GM23248 (cell line): ENCODE data around the gene CDC42EP5.

Experiments used
- EZH2 ChIP-seq: fragments of 200-600 bp; sonication (generic); IDR thresholded peaks from 2 replicates; pipeline ENCODE4 v1.6.1; 2018; ENCODE audit warnings: antibody characterized with exemption, mild to moderate bottlenecking; ENCODE audit not compliant: insufficient read depth, poor library complexity, severe bottlenecking
- EZH2phosphoT487 ChIP-seq: fragments of 200-600 bp; sonication (generic); IDR thresholded peaks from 2 replicates; pipeline ENCODE4 v1.6.1; 2018; ENCODE audit warnings: antibody characterized with exemption, moderate library complexity, mild to moderate bottlenecking, low read depth; ENCODE audit not compliant: insufficient read depth

DNA sequence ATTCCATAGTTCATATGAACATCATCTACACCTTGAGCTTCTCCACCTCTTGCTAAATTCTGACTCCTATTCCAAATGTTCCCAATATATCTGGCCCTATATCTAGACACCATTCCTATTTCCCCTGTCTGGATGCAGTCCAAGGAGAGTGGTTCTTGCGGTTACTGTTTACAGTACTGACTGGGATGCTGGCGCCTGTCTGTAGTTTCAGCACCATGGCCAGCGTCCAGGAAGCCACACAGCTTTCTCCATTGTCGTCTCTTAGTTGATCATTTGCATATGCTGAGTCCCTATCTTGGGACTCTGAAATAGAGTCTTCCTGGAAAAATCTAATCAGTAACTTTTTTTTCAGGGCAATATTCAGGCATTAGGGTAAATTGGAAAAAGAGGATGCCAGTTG, 44.4 kb upstream of the CDC42EP5 start:
- no peak for TF ChIP-seq EZH2
- no peak for TF ChIP-seq EZH2phosphoT487
